T-cell (primary cell): ENCODE data around the gene ZNF511. TPM values are rescaled to one million over a fixed set of nuclear protein-coding genes. Genes with fewer than 3 reads are reported as not detected.

Experiments
- ATAC-seq, 4 experiments: fragments of 200-7000 bp in 3 of 4; fragments of 150-1000 bp in 1 of 4; cut with Tn5 transposase; replicated peaks in 1 of 4; 1 replicate in 3 of 4; 2 replicates in 1 of 4; pipeline ENCODE4 v1.10.0; 2021; ENCODE audit warnings: moderate library complexity in 3 of 4, mild to moderate bottlenecking in 2 of 4, moderate number of reproducible peaks in 1 of 4
- CTCF ChIA-PET, 2 donors: fragments of 300-600 bp; sonication (Branson Sonifier 250); formaldehyde crosslinking; loops; one replicate each; lab custom pipeline; 2022; ENCODE audit warnings: antibody characterized with exemption in 2 of 2; lab: Charles Lee
- POLR2A ChIA-PET, 2 donors: fragments of 300-600 bp; sonication (Branson Sonifier 250); formaldehyde crosslinking; loops; one replicate each; lab custom pipeline; 2022; ENCODE audit warnings: antibody characterized with exemption in 2 of 2; lab: Charles Lee
- DNase-seq, 35 experiments: peaks; one replicate each; pipeline versions ENCODE4 v3.0.0 to v3.0.0-alpha.2; 2013 to 2023
- H3K27ac ChIP-seq: one replicate; pipeline ENCODE4 v1.5.1; 2013; ENCODE audit warnings: low read length
- H3K27me3 ChIP-seq, 2 experiments: replicated peaks in 1 of 2; 1 replicate in 1 of 2; 2 replicates in 1 of 2; pipeline versions ENCODE4 v1.6.1 to v1.7.0; 2013; ENCODE audit warnings: low read length in 1 of 2, mixed read lengths in 1 of 2; ENCODE audit not compliant: control insufficient read depth in 2 of 2, insufficient read depth in 2 of 2; ENCODE audit errors: extremely low read depth in 1 of 2
- H3K36me3 ChIP-seq, 2 donors: 1 replicate in 1 of 2; 2 replicates in 1 of 2; pipeline versions ENCODE4 v1.6.1 to v1.7.0; 2013; ENCODE audit warnings: low read length in 1 of 2; ENCODE audit not compliant: control insufficient read depth in 2 of 2, insufficient read depth in 1 of 2; ENCODE audit errors: extremely low read depth in 1 of 2
- H3K4me1 ChIP-seq, 2 experiments: 1 replicate in 1 of 2; 2 replicates in 1 of 2; pipeline versions ENCODE4 v1.6.1 to v1.7.0; 2013; ENCODE audit warnings: low read length in 2 of 2, mixed read lengths in 1 of 2; ENCODE audit not compliant: insufficient read depth in 2 of 2, control insufficient read depth in 1 of 2; ENCODE audit errors: extremely low read depth in 1 of 2
- H3K4me3 ChIP-seq, 2 donors: 1 replicate in 1 of 2; 2 replicates in 1 of 2; pipeline versions ENCODE4 v1.5.1 to v1.7.0; 2013; ENCODE audit warnings: mild to moderate bottlenecking in 2 of 2, low read length in 1 of 2, moderate library complexity in 1 of 2; ENCODE audit not compliant: control insufficient read depth in 1 of 2; ENCODE audit errors: extremely low read depth in 1 of 2
- H3K9me3 ChIP-seq: 2 replicates; pipeline ENCODE4 v1.7.0; 2013
- H3K27ac Mint-ChIP-seq, 2 donors: one replicate each; pipeline ENCODE4 v1.8.0; 2020 to 2021; ENCODE audit warnings: mild to moderate bottlenecking in 2 of 2, mixed read lengths in 2 of 2
- H3K27me3 Mint-ChIP-seq, 2 donors: one replicate each; pipeline ENCODE4 v1.8.0; 2021 to 2022; ENCODE audit warnings: mixed read lengths in 2 of 2
- H3K36me3 Mint-ChIP-seq: one replicate; pipeline ENCODE4 v1.8.0; 2021; ENCODE audit warnings: mixed read lengths
- H3K4me1 Mint-ChIP-seq, 3 donors: one replicate each; pipeline ENCODE4 v1.8.0; 2020 to 2022; ENCODE audit warnings: mixed read lengths in 3 of 3, mild to moderate bottlenecking in 1 of 3
- H3K4me3 Mint-ChIP-seq, 3 donors: one replicate each; pipeline ENCODE4 v1.8.0; 2020 to 2022; ENCODE audit warnings: mild to moderate bottlenecking in 3 of 3, mixed read lengths in 3 of 3, moderate library complexity in 3 of 3
- H3K9me3 Mint-ChIP-seq, 3 donors: one replicate each; pipeline ENCODE4 v1.8.0; 2020 to 2022; ENCODE audit warnings: mixed read lengths in 3 of 3
- WGBS: methylation state at CpG from one replicate; pipeline ENCODE4 v1.1.5; 2013; ENCODE audit warnings: missing lambda C conversion rate; ENCODE audit not compliant: insufficient coverage; 5-methylcytosine and 5-hydroxymethylcytosine counted together
- total RNA-seq, 35 experiments: library from RNA in 6 of 35; stranded (reverse) in 6 of 35; fragments of 120-200 nt in 1 of 35; gene quantifications; one replicate each; pipeline versions ENCODE4 v1.2.1 to v1.2.4 and lab custom pipeline; 2013 to 2026

The ZNF511 gene
- total RNA-seq: 10 to 100 TPM; 35.2 to 44.7 (median 36.8) TPM
- total RNA-seq (2013): 17.4 TPM
- total RNA-seq (lab: John Stamatoyannopoulos, UW): 6.0 to 19.9 (median 13.1) reads per million in 29 experiments

DNA sequence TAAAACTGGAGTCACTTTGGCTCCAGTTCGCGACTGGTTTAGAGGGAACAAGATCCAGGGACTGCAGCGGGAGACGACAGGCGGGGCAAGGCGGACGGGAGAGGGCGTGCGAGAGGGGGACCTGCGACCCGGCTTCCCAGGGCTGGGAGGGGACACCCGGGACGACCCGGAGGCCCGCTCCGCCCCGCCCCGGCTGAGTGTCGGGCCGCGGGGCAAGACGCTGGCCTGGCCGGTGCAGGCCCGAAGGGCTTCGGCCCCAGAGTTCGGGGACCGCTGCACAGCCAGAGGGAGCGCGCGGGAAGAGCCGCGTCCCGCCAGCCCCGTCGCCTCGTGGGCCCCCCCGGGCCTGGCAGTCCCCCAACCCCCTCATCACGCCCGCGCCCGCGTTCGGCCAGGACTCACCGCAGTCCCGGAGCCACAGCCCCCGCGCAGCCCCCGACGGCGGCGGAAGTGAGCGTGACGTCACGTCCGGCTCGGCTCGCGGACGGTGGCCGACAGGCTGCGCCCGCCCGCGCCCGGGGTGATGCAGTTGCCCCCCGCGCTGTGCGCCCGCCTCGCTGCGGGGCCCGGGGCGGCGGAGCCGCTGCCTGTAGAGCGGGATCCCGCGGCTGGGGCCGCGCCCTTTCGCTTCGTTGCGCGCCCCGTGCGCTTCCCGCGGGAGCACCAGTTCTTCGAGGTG is at the start of gene ZNF511, which contains the start of gene TUBGCP2:
Gene ZNF511 (plus strand): TSS at position 494 of the 679 bp plus-strand sequence. CDS start 30 bp downstream, at position 524.
Gene TUBGCP2 (minus strand): TSS at position 452 of the 679 bp plus-strand sequence. CDS start 5,931 bp downstream, outside the sequence.
- peaks cover 22% of the 10 kb centered on the region for H3K36me3 Mint-ChIP-seq
- peak within 1 kb of the TSS; percentile 99 for H3K27ac ChIP-seq
- H3K27me3 ChIP-seq: no peaks in the 10 kb centered on the region
- H3K4me1 Mint-ChIP-seq: peaks cover 38 to 39% (median 38%) of the 10 kb centered on the region in 3 donors
- peak within 1 kb of the TSS; percentile 98 to 100 for H3K27ac Mint-ChIP-seq
- under 1% methylated on average over 89 of the region's 89 CpGs for WGBS
- ATAC-seq (peak; percentile 70 to 78 (median 75)), DNase-seq (peak; percentile 76 to 96 (median 87))
- H3K4me3 ChIP-seq: peak within 1 kb of the TSS; percentile 84 to 91
- peaks cover 4 to 40% of the 10 kb centered on the region in 2 experiments for H3K4me1 ChIP-seq
- H3K9me3 ChIP-seq: no peaks in the 10 kb centered on the region
- peak within 1 kb of the TSS; percentile 87 to 98 (median 97) for H3K4me3 Mint-ChIP-seq
- H3K27me3 Mint-ChIP-seq: no peaks in the 10 kb centered on the region
- H3K36me3 ChIP-seq: peaks cover 3 to 29% of the 10 kb centered on the region in 2 donors
- POLR2A ChIA-PET: interaction anchor here (1.1 to 1.6 kb wide), 3 partner anchors 30 to 33 kb away, joined by 4 to 11 read pairs (median 6); partner anchors contain the start of gene ADAM8 (in 1 of the 2)
- no peaks in the 10 kb centered on the region for H3K9me3 Mint-ChIP-seq
- CTCF ChIA-PET: interaction anchor here (0.8 to 1.8 kb wide), 5 partner anchors 12 to 33 kb away, joined by 3 to 10 read pairs (median 3); no protein-coding TSS in a partner anchor

DNA sequence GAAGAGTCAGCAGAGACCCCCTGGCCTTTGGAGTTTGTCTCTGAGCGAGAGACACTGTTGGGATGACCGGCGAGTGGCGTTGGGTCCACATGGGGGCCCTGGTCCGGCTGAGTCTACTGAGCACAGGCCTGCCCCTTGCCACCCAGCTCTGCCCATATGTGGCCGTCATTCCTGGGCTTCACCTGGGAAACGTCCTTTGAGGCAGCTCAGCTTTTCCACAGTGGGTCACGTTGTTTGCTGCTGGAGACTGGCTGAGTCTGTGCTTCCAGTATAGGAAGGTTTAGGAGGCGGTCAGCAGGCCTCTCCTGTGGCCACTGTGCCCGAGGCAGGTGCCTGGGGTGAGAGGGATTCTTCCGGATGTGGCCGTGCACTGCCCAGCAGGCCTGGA is 49.1 kb upstream of the ZNF511 start:
- Mint-ChIP-seq H3K27me3 (no peaks in the 10 kb centered on the region), H3K36me3 (no peaks in the 10 kb centered on the region), H3K4me3 (peak overlapping the region; percentile 55 to 77 (median 72)), H3K9me3 (no peaks in the 10 kb centered on the region), H3K4me1 (peaks cover 59 to 72% (median 66%) of the 10 kb centered on the region in 3 donors), H3K27ac (peak overlapping the region; percentile 95 to 98)
- H3K4me1 ChIP-seq: peaks cover 42 to 74% of the 10 kb centered on the region in 2 experiments
- DNase-seq: no peak
- peaks cover 0 to 6% of the 10 kb centered on the region in 2 donors for H3K36me3 ChIP-seq
- WGBS: 73% methylated on average over 11 of the region's 12 CpGs
- no peak for ATAC-seq
- H3K27me3 ChIP-seq: no peaks in the 10 kb centered on the region
- peak overlapping the region; percentile 75 for H3K27ac ChIP-seq
- ChIA-PET POLR2A (no interaction called here), CTCF (interaction anchor here in 1 of 2 donors (0.5 to 1.3 kb wide), 2 partner anchors 16 to 132 kb away, joined by 4 read pairs; no protein-coding TSS in a partner anchor)
- H3K4me3 ChIP-seq: no peak overlapping the region
- H3K9me3 ChIP-seq: no peaks in the 10 kb centered on the region

- peak; percentile 32 to 62 (median 33) for ATAC-seq
- no peaks in the 10 kb centered on the region for H3K9me3 ChIP-seq
These were observed 47.6 kb upstream of the ZNF511 start for GRCh38 chr10:133260895-133261725.

DNA sequence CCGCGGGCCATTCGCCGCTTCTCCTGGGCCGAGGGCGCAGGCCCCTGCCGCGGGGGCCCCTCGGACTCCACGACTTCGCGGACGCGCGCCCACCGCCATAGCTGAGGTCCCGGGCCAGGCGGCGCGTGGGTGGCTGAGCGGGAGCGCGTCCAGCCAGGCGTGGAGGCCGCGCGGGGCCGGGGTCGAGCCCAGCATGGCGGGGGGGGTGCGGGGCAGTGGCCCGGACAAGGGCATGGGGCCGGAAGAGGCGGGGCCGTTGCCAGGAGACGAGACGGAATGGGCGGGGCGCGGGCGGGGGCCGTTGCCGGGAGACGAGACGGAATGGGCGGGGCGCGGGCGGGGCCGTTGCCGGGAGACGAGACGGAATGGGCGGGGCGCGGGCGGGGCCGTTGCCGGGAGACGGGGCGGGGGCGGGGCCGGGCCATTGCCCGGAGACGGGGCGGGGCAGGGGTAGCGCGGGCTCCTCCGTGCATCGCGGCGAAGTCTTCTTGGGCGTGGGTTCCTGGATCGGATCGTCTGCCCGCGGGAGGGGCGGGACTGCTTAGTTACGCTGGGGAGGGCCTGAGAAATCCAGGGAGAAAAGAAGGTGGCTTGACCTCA is 46.9 kb upstream of the ZNF511 start:
- ChIA-PET CTCF (no interaction called here), POLR2A (interaction anchor here in 1 of 2 donors (1.1 kb wide), 1 partner anchor 46 kb away, joined by 4 read pairs; no protein-coding TSS in a partner anchor)
- no peaks in the 10 kb centered on the region for H3K27me3 ChIP-seq
- Mint-ChIP-seq H3K27me3 (no peaks in the 10 kb centered on the region), H3K36me3 (no peaks in the 10 kb centered on the region), H3K4me1 (peaks cover 71 to 81% (median 73%) of the 10 kb centered on the region in 3 donors), H3K9me3 (no peaks in the 10 kb centered on the region), H3K27ac (peak overlapping the region; percentile 68 to 78), H3K4me3 (peak overlapping the region; percentile 63 to 77 (median 75))
- ATAC-seq: peak; percentile 35 to 53 (median 44)
- H3K36me3 ChIP-seq: peaks cover 0 to 6% of the 10 kb centered on the region in 2 donors
- H3K4me3 ChIP-seq: peak overlapping the region; percentile 30 to 57
- WGBS: 2% methylated on average over 12 of the region's 79 CpGs
- peaks cover 42 to 84% of the 10 kb centered on the region in 2 experiments for H3K4me1 ChIP-seq
- peak overlapping the region; percentile 83 for H3K27ac ChIP-seq
- peak; percentile 64 to 86 (median 77) for DNase-seq
- no peaks in the 10 kb centered on the region for H3K9me3 ChIP-seq

More at GRCh38 chr10:133260895-133261725, 47.6 kb upstream of the ZNF511 start:
- H3K4me1 ChIP-seq: peaks cover 42 to 84% of the 10 kb centered on the region in 2 experiments
- Mint-ChIP-seq H3K36me3 (no peaks in the 10 kb centered on the region), H3K27me3 (no peaks in the 10 kb centered on the region), H3K4me3 (peak overlapping the region; percentile 68 to 77 (median 72)), H3K4me1 (peaks cover 71 to 82% (median 73%) of the 10 kb centered on the region in 3 donors), H3K9me3 (no peaks in the 10 kb centered on the region), H3K27ac (peak overlapping the region; percentile 95 to 98)
- CTCF ChIA-PET: no interaction called here
- H3K27ac ChIP-seq: peak overlapping the region; percentile 83
- peak in 34 of 35 experiments; percentile 38 to 79 (median 57) for DNase-seq
- peaks cover 0 to 6% of the 10 kb centered on the region in 2 donors for H3K36me3 ChIP-seq
- H3K27me3 ChIP-seq: no peaks in the 10 kb centered on the region
- peak overlapping the region; percentile 30 to 57 for H3K4me3 ChIP-seq
- WGBS: 23% methylated on average over 41 of the region's 50 CpGs
- POLR2A ChIA-PET: interaction anchor here in 1 of 2 donors (1.1 kb wide), 1 partner anchor 47 kb away, joined by 4 read pairs; no protein-coding TSS in a partner anchor

DNA sequence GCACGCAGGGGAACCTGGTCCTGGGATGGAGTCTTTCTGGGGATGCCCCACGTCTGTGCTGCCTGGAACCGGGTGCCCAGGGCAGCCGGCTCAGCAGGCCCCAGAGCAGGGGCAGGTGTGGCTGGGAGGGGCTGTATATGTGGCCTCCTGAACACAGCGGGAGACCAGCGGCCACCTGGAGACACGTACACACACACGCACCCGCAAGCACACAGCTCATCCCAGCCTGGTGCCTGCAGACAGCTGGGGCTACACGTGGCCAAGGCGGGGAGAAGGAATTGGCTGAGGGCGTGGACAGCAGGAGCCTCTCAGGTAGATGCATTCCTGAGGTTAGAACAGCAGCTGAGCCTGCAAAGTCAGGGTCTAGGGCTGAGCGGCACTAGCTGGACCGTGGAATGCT is 46.0 kb upstream of the ZNF511 start:
- no peaks in the 10 kb centered on the region for H3K27me3 ChIP-seq
- H3K9me3 Mint-ChIP-seq: no peaks in the 10 kb centered on the region
- H3K36me3 ChIP-seq: peaks cover 0 to 10% of the 10 kb centered on the region in 2 donors
- ChIA-PET CTCF (no interaction called here), POLR2A (interaction anchor here in 1 of 2 donors (1.2 kb wide), 1 partner anchor 13 kb away, joined by 4 read pairs; no protein-coding TSS in a partner anchor)
- no peaks in the 10 kb centered on the region for H3K9me3 ChIP-seq
- H3K4me3 Mint-ChIP-seq: peak overlapping the region; percentile 63 to 77 (median 75)
- H3K27ac Mint-ChIP-seq: peak overlapping the region in 1 of 2 donors; percentile 52
- no peaks in the 10 kb centered on the region for H3K36me3 Mint-ChIP-seq
- DNase-seq: no peak
- H3K4me1 Mint-ChIP-seq: peaks cover 65 to 72% (median 66%) of the 10 kb centered on the region in 3 donors
- H3K27ac ChIP-seq: peak overlapping the region; percentile 73
- no peaks in the 10 kb centered on the region for H3K27me3 Mint-ChIP-seq
- no peak for ATAC-seq
- peaks cover 37 to 75% of the 10 kb centered on the region in 2 experiments for H3K4me1 ChIP-seq
- 91% methylated on average over 13 of the region's 14 CpGs for WGBS
- peak overlapping the region in 1 of 2 donors; percentile 41 for H3K4me3 ChIP-seq
